GM06990 (cell line): ENCODE data around the gene TEDC1.

Experiments
- DNase-seq: peaks from one replicate; pipeline ENCODE4 v3.0.0-alpha.2; 2011; ENCODE audit not compliant: insufficient read length; ENCODE audit errors: extremely low read depth
- H3K27me3 ChIP-seq: replicated peaks from 2 replicates; pipeline ENCODE4 v1.6.0; 2011; ENCODE audit warnings: low read length; ENCODE audit not compliant: control insufficient read depth, insufficient read depth
- H3K36me3 ChIP-seq: 2 replicates; pipeline ENCODE4 v1.5.1; 2011; ENCODE audit warnings: low read length; ENCODE audit not compliant: control insufficient read depth, insufficient read depth
- H3K4me3 ChIP-seq: replicated peaks from 2 replicates; pipeline ENCODE4 v1.5.1; 2011; ENCODE audit warnings: low read depth, mild to moderate bottlenecking, control low read depth, low read length
- TF ChIP-seq, protein P1 (sequence below): IDR thresholded peaks from 2 replicates; pipeline ENCODE4 v1.5.1; 2011; ENCODE audit warnings: low read length, control low read depth, mild to moderate bottlenecking, inconsistent platforms; ENCODE audit not compliant: insufficient read depth, poor library complexity, severe bottlenecking

The TEDC1 gene

GRCh38 chr14:105505101-105505500, 14.1 kb downstream of the TEDC1 start:
- no peak for DNase-seq
- TF ChIP-seq, protein P1, sequence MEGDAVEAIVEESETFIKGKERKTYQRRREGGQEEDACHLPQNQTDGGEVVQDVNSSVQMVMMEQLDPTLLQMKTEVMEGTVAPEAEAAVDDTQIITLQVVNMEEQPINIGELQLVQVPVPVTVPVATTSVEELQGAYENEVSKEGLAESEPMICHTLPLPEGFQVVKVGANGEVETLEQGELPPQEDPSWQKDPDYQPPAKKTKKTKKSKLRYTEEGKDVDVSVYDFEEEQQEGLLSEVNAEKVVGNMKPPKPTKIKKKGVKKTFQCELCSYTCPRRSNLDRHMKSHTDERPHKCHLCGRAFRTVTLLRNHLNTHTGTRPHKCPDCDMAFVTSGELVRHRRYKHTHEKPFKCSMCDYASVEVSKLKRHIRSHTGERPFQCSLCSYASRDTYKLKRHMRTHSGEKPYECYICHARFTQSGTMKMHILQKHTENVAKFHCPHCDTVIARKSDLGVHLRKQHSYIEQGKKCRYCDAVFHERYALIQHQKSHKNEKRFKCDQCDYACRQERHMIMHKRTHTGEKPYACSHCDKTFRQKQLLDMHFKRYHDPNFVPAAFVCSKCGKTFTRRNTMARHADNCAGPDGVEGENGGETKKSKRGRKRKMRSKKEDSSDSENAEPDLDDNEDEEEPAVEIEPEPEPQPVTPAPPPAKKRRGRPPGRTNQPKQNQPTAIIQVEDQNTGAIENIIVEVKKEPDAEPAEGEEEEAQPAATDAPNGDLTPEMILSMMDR: no peak
- Histone ChIP-seq H3K4me3 (no peak overlapping the region), H3K27me3 (no peaks in the 10 kb centered on the region), H3K36me3 (no peaks in the 10 kb centered on the region)

GRCh38 chr14:105507247-105507646, 16.2 kb downstream of the TEDC1 start:
- no peak for DNase-seq
- no peaks in the 10 kb centered on the region for H3K36me3 ChIP-seq
- TF ChIP-seq, protein P1: no peak
- H3K4me3 ChIP-seq: no peak overlapping the region
- H3K27me3 ChIP-seq: no peaks in the 10 kb centered on the region; the same call in 1 of the 2 replicates

DNA sequence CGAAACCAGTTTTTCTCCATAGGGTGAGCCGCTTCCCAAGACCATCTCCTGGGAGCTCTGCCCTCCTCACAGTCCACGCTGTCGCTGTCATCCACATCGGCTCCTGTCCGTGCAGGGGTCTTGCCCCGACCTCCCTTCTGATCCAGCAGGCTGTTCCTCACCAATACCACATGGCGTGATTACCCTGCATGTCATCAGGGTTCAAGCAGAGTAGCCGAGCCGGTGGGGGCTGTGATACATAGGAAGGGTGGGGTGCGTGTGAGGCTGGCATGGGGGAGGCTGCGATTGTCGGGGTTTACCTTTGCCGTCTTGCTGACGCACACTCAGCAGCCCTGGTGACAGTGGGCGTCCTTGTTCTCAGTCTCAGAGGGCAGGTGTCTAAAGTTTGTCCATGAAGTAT, 17.0 kb downstream of the TEDC1 start:
- H3K36me3 ChIP-seq: no peaks in the 10 kb centered on the region
- no peak overlapping the region for H3K4me3 ChIP-seq
- no peak for DNase-seq
- TF ChIP-seq, protein P1: no peak
- no peaks in the 10 kb centered on the region; the same call in 1 of the 2 replicates for H3K27me3 ChIP-seq

DNA sequence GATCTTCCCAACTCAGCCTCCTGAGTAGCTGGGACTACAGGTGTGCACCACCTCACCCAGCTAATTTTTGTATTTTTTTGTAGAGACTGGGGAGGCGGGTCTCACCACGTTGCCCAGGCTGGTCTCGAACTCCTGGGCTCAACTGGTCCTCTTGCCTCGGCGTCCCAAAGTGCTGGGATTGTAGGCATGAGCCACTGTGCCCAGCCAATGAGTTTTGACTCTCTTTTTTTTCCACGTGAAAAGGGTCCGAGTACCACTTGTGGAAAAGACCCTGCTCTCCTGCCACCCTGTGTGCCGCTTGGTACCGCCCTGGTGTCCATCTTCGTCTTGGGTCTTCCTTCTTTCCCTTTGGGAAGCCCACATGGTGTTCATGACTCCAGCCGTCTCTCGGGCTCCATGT, 17.6 kb downstream of the TEDC1 start:
- Histone ChIP-seq H3K27me3 (no peaks in the 10 kb centered on the region; the same call in 1 of the 2 replicates), H3K4me3 (no peak overlapping the region), H3K36me3 (no peaks in the 10 kb centered on the region)
- no peak for DNase-seq
- TF ChIP-seq, protein P1: no peak

DNA sequence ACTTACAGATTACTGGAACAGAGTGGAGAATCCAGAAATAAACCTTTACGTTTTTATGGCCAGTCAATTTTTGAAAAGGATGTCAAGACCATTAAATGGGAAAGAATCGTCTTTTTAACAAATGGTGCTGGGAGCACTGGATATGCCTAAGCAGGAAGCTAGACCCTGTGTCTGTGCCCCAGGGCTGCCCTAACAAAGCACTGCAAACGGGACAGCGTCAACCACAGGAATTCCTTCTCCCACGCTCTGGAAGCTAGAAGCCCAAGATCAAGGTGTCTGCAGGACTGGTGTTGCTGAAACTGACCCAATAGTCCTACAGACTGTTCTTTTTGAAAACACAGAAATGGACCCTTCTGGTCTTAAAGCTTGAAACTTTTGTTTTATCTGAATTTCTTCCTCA, 26.1 kb downstream of the TEDC1 start:
- no peaks in the 10 kb centered on the region for H3K27me3 ChIP-seq
- no peaks in the 10 kb centered on the region for H3K36me3 ChIP-seq
- no peak overlapping the region for H3K4me3 ChIP-seq
- DNase-seq: no peak
- TF ChIP-seq, protein P1: no peak
